ENCODE data around the gene TMEM43. TPM values are rescaled to one million over a fixed set of nuclear protein-coding genes. Genes with fewer than 3 reads are reported as not detected.

The TMEM43 gene
- total RNA-seq, 1 experiment from 2014 or later = 36.7 TPM

DNA sequence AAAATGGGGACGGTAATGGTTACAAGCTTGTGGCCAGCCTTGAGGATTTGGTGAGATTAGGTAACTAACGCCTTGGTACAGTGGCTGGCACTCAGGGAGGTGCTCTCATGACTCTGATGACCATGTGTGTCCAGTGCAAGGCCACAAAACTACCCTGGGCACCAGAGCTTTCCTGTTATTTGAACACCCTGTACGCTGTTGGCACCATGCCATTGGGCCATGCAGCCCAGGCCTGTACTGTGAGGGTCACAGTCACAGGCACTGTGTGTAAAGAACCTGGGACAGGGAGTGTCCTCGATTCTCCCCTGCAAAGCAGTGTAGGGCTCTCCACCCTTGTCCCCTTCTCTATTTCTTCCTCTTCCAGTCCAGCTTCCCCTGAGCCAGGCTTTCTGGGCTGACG lies 6.3 kb downstream of the TMEM43 start:
- Histone ChIP-seq H2BK5ac (ENCODE audit: insufficient read length, low read length) (no peak overlapping the region), H2BK20ac (ENCODE audit: low read depth, low read length, poor library complexity, severe bottlenecking) (no peak overlapping the region), H4K91ac (ENCODE audit: insufficient read length, low read depth, low read length) (no peak overlapping the region), H2AFZ (ENCODE audit: low read length) (no peak overlapping the region), H2BK120ac (ENCODE audit: low read depth, low read length, poor library complexity, severe bottlenecking) (no peak overlapping the region), H3K23ac (ENCODE audit: insufficient read length, low read depth, low read length) (no peak overlapping the region), H3K9ac (ENCODE audit: extremely low read depth, insufficient read length, low read length) (no peak overlapping the region), H4K5ac (ENCODE audit: insufficient read length, low read depth, low read length) (no peak overlapping the region), H3K18ac (ENCODE audit: insufficient read length, low read depth, low read length) (no peak overlapping the region), H3K4ac (ENCODE audit: low read depth, low read length) (no peak overlapping the region), H3T11ph (ENCODE audit: low read length) (no peak overlapping the region), H4K20me1 (ENCODE audit: control insufficient read depth, insufficient read depth, insufficient read length) (no peaks in the 10 kb centered on the region), H3K27me3 (ENCODE audit: insufficient read depth, low read length) (no peaks in the 10 kb centered on the region), H3K14ac (ENCODE audit: insufficient read depth, low read length) (no peak overlapping the region), H3K4me1 (ENCODE audit: insufficient read depth, low read length) (no peaks in the 10 kb centered on the region), H4K8ac (replicated peaks; ENCODE audit: insufficient read length, low read depth, low read length) (no peak overlapping the region), H3K27ac (ENCODE audit: insufficient read length, low read depth, low read length) (no peak overlapping the region), H2BK12ac (ENCODE audit: insufficient read length, low read depth, low read length) (no peak overlapping the region), H3K4me2 (ENCODE audit: insufficient read depth, insufficient read length, low read length) (no peak overlapping the region), H3K56ac (ENCODE audit: insufficient read length, low read depth, low read length) (no peak overlapping the region), H3K79me2 (ENCODE audit: insufficient read depth, low read length) (peaks cover 3% of the 10 kb centered on the region; the same call in 1 of the 2 replicates), H3K79me1 (ENCODE audit: insufficient read depth, low read depth, low read length, poor library complexity, severe bottlenecking) (peaks cover 6% of the 10 kb centered on the region), H2AK5ac (ENCODE audit: insufficient read length, low read length) (no peak overlapping the region), H3K9me3 (ENCODE audit: control insufficient read depth, low read depth, low read length) (no peaks in the 10 kb centered on the region), H3K23me2 (ENCODE audit: insufficient read length, low read depth, low read length, poor library complexity, severe bottlenecking) (no peaks in the 10 kb centered on the region), H2BK15ac (ENCODE audit: low read depth, low read length) (no peak overlapping the region)
- H3K27ac Mint-ChIP-seq = peak overlapping the region in 1 of 3 experiments; percentile 30; a peak in 1 of 7 replicates
- TF ChIP-seq, protein P1, sequence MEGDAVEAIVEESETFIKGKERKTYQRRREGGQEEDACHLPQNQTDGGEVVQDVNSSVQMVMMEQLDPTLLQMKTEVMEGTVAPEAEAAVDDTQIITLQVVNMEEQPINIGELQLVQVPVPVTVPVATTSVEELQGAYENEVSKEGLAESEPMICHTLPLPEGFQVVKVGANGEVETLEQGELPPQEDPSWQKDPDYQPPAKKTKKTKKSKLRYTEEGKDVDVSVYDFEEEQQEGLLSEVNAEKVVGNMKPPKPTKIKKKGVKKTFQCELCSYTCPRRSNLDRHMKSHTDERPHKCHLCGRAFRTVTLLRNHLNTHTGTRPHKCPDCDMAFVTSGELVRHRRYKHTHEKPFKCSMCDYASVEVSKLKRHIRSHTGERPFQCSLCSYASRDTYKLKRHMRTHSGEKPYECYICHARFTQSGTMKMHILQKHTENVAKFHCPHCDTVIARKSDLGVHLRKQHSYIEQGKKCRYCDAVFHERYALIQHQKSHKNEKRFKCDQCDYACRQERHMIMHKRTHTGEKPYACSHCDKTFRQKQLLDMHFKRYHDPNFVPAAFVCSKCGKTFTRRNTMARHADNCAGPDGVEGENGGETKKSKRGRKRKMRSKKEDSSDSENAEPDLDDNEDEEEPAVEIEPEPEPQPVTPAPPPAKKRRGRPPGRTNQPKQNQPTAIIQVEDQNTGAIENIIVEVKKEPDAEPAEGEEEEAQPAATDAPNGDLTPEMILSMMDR (conservative IDR thresholded peaks at IDR 0.05) = no peak
- peaks cover 29 to 84% (median 77%) of the 10 kb centered on the region in 3 experiments; a peak in 6 of 7 replicates for H3K36me3 Mint-ChIP-seq (ENCODE audit: insufficient read depth in 1 of 3, low read depth in 3 of 3)
- no peaks in the 10 kb centered on the region for H3K9me3 Mint-ChIP-seq
- no peak for DNase-seq
- H3K27me3 Mint-ChIP-seq (ENCODE audit: low read depth) = no peaks in the 10 kb centered on the region
- peaks cover 1 to 4% of the 10 kb centered on the region in 2 experiments; a peak in 2 of 4 replicates for H3K4me1 Mint-ChIP-seq
- H3K4me3 Mint-ChIP-seq = no peak overlapping the region
- WGBS (ENCODE audit: extremely low coverage, insufficient read length, low lambda C conversion rate) = no CpG with 5 or more reads among the region's 5 CpGs
